ENCODE measurements around the gene GABRG3.

- TF ChIP-seq EZH2 (IDR thresholded peaks at IDR 0.05; ENCODE audit: borderline replicate concordance, low read depth, low read length, severe bottlenecking) (no peak), POLR2A (IDR thresholded peaks at IDR 0.05; ENCODE audit: low read depth, low read length) (no peak), CTCF (IDR thresholded peaks at IDR 0.05; ENCODE audit: extremely low read depth in 1 of 2, insufficient read depth in 1 of 2, low read depth in 1 of 2, low read length in 2 of 2) (no peak), JUN (IDR thresholded peaks at IDR 0.05; ENCODE audit: borderline replicate concordance, insufficient read depth, insufficient read length, low read depth) (no peak), FOS (IDR thresholded peaks at IDR 0.05; ENCODE audit: borderline replicate concordance, insufficient read depth, low read length) (no peak), MYC (IDR thresholded peaks at IDR 0.05; ENCODE audit: low read depth, low read length) (no peak)
- TF ChIP-seq, protein P1, sequence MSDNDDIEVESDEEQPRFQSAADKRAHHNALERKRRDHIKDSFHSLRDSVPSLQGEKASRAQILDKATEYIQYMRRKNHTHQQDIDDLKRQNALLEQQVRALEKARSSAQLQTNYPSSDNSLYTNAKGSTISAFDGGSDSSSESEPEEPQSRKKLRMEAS (IDR thresholded peaks at IDR 0.05; ENCODE audit: insufficient read depth, insufficient read length) = no peak
These were observed 3.2 kb upstream of the GABRG3 start for GRCh38 chr15:26967719-26968269.

All from endothelial cell of umbilical vein (primary cell).